K562 (cell line): ENCODE results near the gene CCR5AS.

ENCODE experiments used
- ATAC-seq: fragments of 200-7000 bp; cut with Tn5 transposase; 3 replicates; pipeline ENCODE4 v1.9.1; 2020; ENCODE audit warnings: moderate library complexity
- BruUV-seq: library from RNA; stranded (reverse); fragments of 400-500 nt; replicated peaks from 2 replicates; lab custom pipeline; 2021; lab: Mats Ljungman, UMichigan
- CTCF ChIA-PET: fragments of 300-600 bp; formaldehyde crosslinking; extraction: SDS; loops from one replicate; lab custom pipeline; 2021; ENCODE audit warnings: low intra/inter-chr PET ratio; lab: Yijun Ruan, JAX
- POLR2A ChIA-PET: fragments of 300-600, 350-650 bp; sonication (Branson Sonifier 250); formaldehyde crosslinking; extraction: SDS; loops from one replicate; lab custom pipeline; 2021; ENCODE audit warnings: antibody characterized with exemption, inconsistent platforms; lab: Yijun Ruan, JAX
- DNase-seq, 4 experiments: peaks; one replicate each; pipeline versions ENCODE4 v3.0.0 to v3.0.0-alpha.2; 2011 to 2018; ENCODE audit warnings: low spot score in 3 of 4, mixed read lengths in 3 of 4; ENCODE audit errors: extremely low read depth in 1 of 4
- FAIRE-seq: peaks from 2 replicates; lab custom pipeline; 2011; peaks lifted over from hg19 to GRCh38; lab: Jason Lieb, UNC
- H2AFZ ChIP-seq: 2 replicates; pipeline ENCODE4 v1.6.0; 2011; ENCODE audit warnings: low read depth, low read length, control low read depth, inconsistent platforms
- H3K27ac ChIP-seq: fragments of 200-600 bp; 3 replicates; pipeline ENCODE4 v1.8.0; 2011; ENCODE audit warnings: low read depth, mild to moderate bottlenecking, control low read depth, inconsistent platforms, low read length, moderate library complexity, mixed read lengths; ENCODE audit errors: extremely low read depth
- H3K27me3 ChIP-seq, 2 experiments: fragments of 300-600 bp in 1 of 2; 2 replicates in 1 of 2; 3 replicates in 1 of 2; pipeline versions ENCODE4 v1.6.0 to v1.8.0; 2011; ENCODE audit warnings: inconsistent platforms in 2 of 2, low read length in 2 of 2, mild to moderate bottlenecking in 1 of 2, mixed read lengths in 1 of 2, moderate library complexity in 1 of 2; ENCODE audit not compliant: control insufficient read depth in 2 of 2, insufficient read depth in 2 of 2
- H3K36me3 ChIP-seq: fragments of 300-600 bp; 3 replicates; pipeline ENCODE4 v1.8.0; 2011; ENCODE audit warnings: mild to moderate bottlenecking, low read length, inconsistent platforms; ENCODE audit not compliant: control insufficient read depth, insufficient read depth
- H3K4me1 ChIP-seq, 2 experiments: fragments of 200-600 bp in 1 of 2; replicated peaks in 1 of 2; 2 replicates in 1 of 2; 3 replicates in 1 of 2; pipeline versions ENCODE4 v1.5.1 to v1.8.0; 2011; ENCODE audit warnings: inconsistent platforms in 2 of 2, low read length in 2 of 2, mild to moderate bottlenecking in 1 of 2, mixed read lengths in 1 of 2, moderate library complexity in 1 of 2; ENCODE audit not compliant: control insufficient read depth in 2 of 2, insufficient read depth in 2 of 2
- H3K4me2 ChIP-seq: 2 replicates; pipeline ENCODE4 v1.6.1; 2011; ENCODE audit warnings: low read length, control low read depth, inconsistent platforms, mixed read lengths; ENCODE audit not compliant: insufficient read depth
- H3K4me3 ChIP-seq: fragments of 200-600 bp; sonication (generic), shearing (Covaris generic); 2 replicates; pipeline ENCODE4 v1.5.1; 2016; ENCODE audit warnings: control low read depth, inconsistent platforms
- H3K79me2 ChIP-seq: fragments of 200-600 bp; 3 replicates; pipeline ENCODE4 v1.8.0; 2011; ENCODE audit warnings: low read length, inconsistent platforms; ENCODE audit not compliant: control insufficient read depth, insufficient read depth
- H3K9ac ChIP-seq, 2 experiments: 2 replicates each; pipeline versions ENCODE4 v1.6.0 to v1.6.1; 2011; ENCODE audit warnings: low read depth in 2 of 2, low read length in 2 of 2, control low read depth in 1 of 2, inconsistent platforms in 1 of 2, mild to moderate bottlenecking in 1 of 2, mixed read lengths in 1 of 2; ENCODE audit not compliant: insufficient read depth in 1 of 2
- H3K9me1 ChIP-seq: one replicate; pipeline ENCODE4 v1.6.0; 2011; ENCODE audit warnings: inconsistent platforms, mild to moderate bottlenecking, low read length, moderate library complexity; ENCODE audit not compliant: control insufficient read depth, insufficient read depth
- H3K9me3 ChIP-seq: replicated peaks from 2 replicates; pipeline ENCODE4 v1.5.1; 2011; ENCODE audit warnings: low read depth, low read length, inconsistent platforms; ENCODE audit not compliant: control insufficient read depth, insufficient read depth
- H4K20me1 ChIP-seq: replicated peaks from 2 replicates; pipeline ENCODE4 v1.6.1; 2011; ENCODE audit warnings: low read length, inconsistent platforms, mixed read lengths; ENCODE audit not compliant: control insufficient read depth, insufficient read depth
- ARNT ChIP-seq, 2 experiments: fragments of 450-650 bp; IDR thresholded peaks; 2 replicates each; pipeline ENCODE4 v1.6.1; 2016; ENCODE audit warnings: mild to moderate bottlenecking in 1 of 2
- CTCFL ChIP-seq: IDR thresholded peaks from 2 replicates; pipeline ENCODE4 v1.6.1; 2011; ENCODE audit warnings: borderline replicate concordance, low read depth, mild to moderate bottlenecking, moderate library complexity, low read length; ENCODE audit not compliant: insufficient read depth, poor library complexity, severe bottlenecking
- E2F8 ChIP-seq: fragments of 450-650 bp; IDR thresholded peaks from 2 replicates; pipeline ENCODE4 v1.7.1; 2018; ENCODE audit warnings: mild to moderate bottlenecking, low read depth; ENCODE audit not compliant: partially characterized antibody
- ELK3 ChIP-seq: fragments of 450-650 bp; formaldehyde crosslinking; IDR thresholded peaks from 2 replicates; pipeline ENCODE4 v1.4.0; 2020; ENCODE audit warnings: mild to moderate bottlenecking
- FUS ChIP-seq: fragments of 200-400 bp; formaldehyde crosslinking; optimal IDR thresholded peaks from 2 replicates; pipeline ENCODE3; 2017; ENCODE audit warnings: low read depth, low read length
- HDAC3 ChIP-seq: fragments of 450-650 bp; IDR thresholded peaks from 2 replicates; pipeline ENCODE4 v1.6.1; 2018; ENCODE audit warnings: borderline replicate concordance, mild to moderate bottlenecking, moderate library complexity; ENCODE audit not compliant: partially characterized antibody
- HDGF ChIP-seq: fragments of 450-650 bp; IDR thresholded peaks from 2 replicates; pipeline ENCODE4 v1.6.1; 2016
- HNRNPL ChIP-seq: fragments of 200-400 bp; formaldehyde crosslinking; IDR thresholded peaks from 2 replicates; pipeline ENCODE4 v1.6.1; 2017; ENCODE audit warnings: low read depth, mild to moderate bottlenecking, low read length
- JUN ChIP-seq, 2 experiments: sonication (generic) in 1 of 2; formaldehyde crosslinking in 1 of 2; IDR thresholded peaks; 2 replicates each; pipeline versions ENCODE4 v1.6.1 to v1.8.0; 2012 to 2022; ENCODE audit warnings: borderline replicate concordance in 2 of 2, mild to moderate bottlenecking in 2 of 2, improper control_type of control experiment in 1 of 2, low read depth in 1 of 2, low read length in 1 of 2, missing genetic modification reagents in 1 of 2
- KLF1 ChIP-seq: fragments of 450-650 bp; IDR thresholded peaks from 2 replicates; pipeline ENCODE4 v1.6.1; 2016; ENCODE audit warnings: missing genetic modification characterization, missing compliant biosample characterization
- MLLT1 ChIP-seq, 2 experiments: fragments of 450-650 bp; IDR thresholded peaks; 2 replicates each; pipeline ENCODE4 v1.6.1; 2016
- POLR2A ChIP-seq: fragments of 450-650 bp; conservative IDR thresholded peaks from 2 replicates; pipeline ENCODE4 v1.6.1; 2016
- RBM14 ChIP-seq: fragments of 200-400 bp; formaldehyde crosslinking; IDR thresholded peaks from 2 replicates; pipeline ENCODE4 v1.6.1; 2018; ENCODE audit warnings: low read depth, mild to moderate bottlenecking, low read length, moderate library complexity, borderline replicate concordance; ENCODE audit not compliant: insufficient read depth
- ZNF140 ChIP-seq: fragments of 250-450 bp; sonication (Bioruptor Pico); IDR thresholded peaks from 2 replicates; pipeline ENCODE4 v1.8.0; 2021; ENCODE audit warnings: moderate library complexity, mild to moderate bottlenecking, inconsistent platforms
- whole genome bisulfite sequencing: fragments of 100-300 bp; shearing (Covaris generic); methylation state at CpG from one replicate; pipeline ENCODE4 v1.1.6; 2016; ENCODE audit warnings: low coverage, mixed read lengths; ENCODE audit not compliant: insufficient coverage; ENCODE audit errors: missing lambda C conversion rate; 5-methylcytosine and 5-hydroxymethylcytosine counted together
- in situ Hi-C: fragments of 300-500 bp; cut with MboI; formaldehyde crosslinking; loops from 4 replicates; pipeline ENCODE4 v1.15.0; 2018; ENCODE audit warnings: inconsistent platforms, mixed read lengths
- intact Hi-C: fragments of 100-400 bp; cut with micrococcal nuclease; formaldehyde crosslinking; loops from 2 replicates; pipeline ENCODE4 v1.14.2; 2022

CCR5AS gene

GRCh38 chr3:46375218-46375617 lies 31.6 kb downstream of the CCR5AS start:
- in situ Hi-C loops (no loop called here), intact Hi-C loops (loop anchor here (5.0 kb wide), 1 partner anchor 298 kb away; no protein-coding TSS in a partner anchor)
- CTCF ChIA-PET = no interaction called here
- no peaks in the 10 kb centered on the region for H3K36me3 ChIP-seq
- peaks cover 15 to 35% of the 10 kb centered on the region in 2 experiments; a peak in 4 of 5 replicates for H3K27me3 ChIP-seq
- H3K9me1 ChIP-seq = no peaks in the 10 kb centered on the region
- ATAC-seq (no peak), DNase-seq (no peak), FAIRE-seq (no peak)
- no peak overlapping the region for H3K4me3 ChIP-seq
- no peak overlapping the region for H3K9ac ChIP-seq
- 3% methylated on average over 2 of the region's 2 CpGs for WGBS
- no peak overlapping the region for H3K27ac ChIP-seq
- H3K4me2 ChIP-seq = no peak overlapping the region
- no peaks in the 10 kb centered on the region for H3K9me3 ChIP-seq
- POLR2A ChIA-PET = interaction anchor here (0.6 to 1.0 kb wide), 2 partner anchors 11 to 12 kb away, joined by 4 to 6 read pairs; no protein-coding TSS in a partner anchor
- H3K4me1 ChIP-seq = no peaks in the 10 kb centered on the region
- H3K79me2 ChIP-seq = no peaks in the 10 kb centered on the region
- no TSS peak for BruUV-seq
- no peak overlapping the region for H2AFZ ChIP-seq
- no peaks in the 10 kb centered on the region for H4K20me1 ChIP-seq
- TF ChIP-seq HDAC3 (no peak), CTCFL (no peak), MLLT1 (IDR thresholded peaks at IDR 0.05) (no peak), HNRNPL (no peak), ZNF140 (no peak), POLR2A (no peak), HDGF (no peak), E2F8 (no peak), FUS (no peak), RBM14 (no peak), ELK3 (no peak), JUN (IDR thresholded peaks at IDR 0.05; ENCODE audit: borderline replicate concordance, low read depth, low read length) (no peak), JUN (CRISPR knock-in tag; IDR thresholded peaks at IDR 0.05; ENCODE audit: borderline replicate concordance) (no peak), ARNT (IDR thresholded peaks at IDR 0.05) (no peak), KLF1 (tag) (no peak)
